Thoracic aorta (tissue), 2 donors: ENCODE data around the gene NUMA1. TPM values are rescaled to one million over a fixed set of nuclear protein-coding genes. Genes with fewer than 3 reads are reported as not detected.

Experiments used
- ATAC-seq: fragments of 150-250 bp; one replicate; pipeline ENCODE4 v1.8.0; 2017; ENCODE audit warnings: low read depth; ENCODE audit not compliant: insufficient number of reproducible peaks, low FRiP score
- DNase-seq: peaks from one replicate; pipeline ENCODE4 v3.0.0-alpha.2; 2020; ENCODE audit warnings: low spot score
- H3K27ac ChIP-seq, 2 donors: fragments of 200-600 bp; sonication (generic); 1 replicate in 1 of 2; 2 replicates in 1 of 2; pipeline ENCODE4 v1.5.1; 2016; ENCODE audit warnings: mild to moderate bottlenecking in 2 of 2, moderate library complexity in 2 of 2
- H3K27me3 ChIP-seq: fragments of 200-600 bp; sonication (generic); replicated peaks from 2 replicates; pipeline ENCODE4 v1.6.0; 2016; ENCODE audit warnings: mild to moderate bottlenecking; ENCODE audit not compliant: insufficient read depth
- H3K36me3 ChIP-seq: fragments of 200-600 bp; sonication (generic); one replicate; pipeline ENCODE4 v1.5.1; 2016
- H3K4me1 ChIP-seq, 2 donors: fragments of 200-600 bp; sonication (generic); 1 replicate in 1 of 2; 2 replicates in 1 of 2; pipeline versions ENCODE4 v1.5.1 to v1.6.0; 2016; ENCODE audit warnings: low read depth in 2 of 2, mild to moderate bottlenecking in 1 of 2; ENCODE audit not compliant: control insufficient read depth in 1 of 2
- H3K4me3 ChIP-seq: fragments of 200-600 bp; sonication (generic); 2 replicates; pipeline ENCODE4 v1.5.1; 2016; ENCODE audit warnings: mild to moderate bottlenecking
- H3K9me3 ChIP-seq: fragments of 200-600 bp; sonication (generic); 2 replicates; pipeline ENCODE4 v1.5.1; 2016
- total RNA-seq, 2 donors: library from RNA; depleted of rRNA; stranded (reverse); fragments of >200 nt; gene quantifications; one replicate each; pipeline versions ENCODE4 v1.1.0 to v1.2.3, GENCODE V29; 2016
- TF ChIP-seq, protein P1 (sequence below): fragments of 200-600 bp; sonication (generic); IDR thresholded peaks from one replicate; pipeline ENCODE4 v1.5.1; 2019; ENCODE audit warnings: antibody characterized with exemption

Gene NUMA1
- total RNA-seq, 2 donors from 2014 or later, result 282 to 286 TPM

DNA sequence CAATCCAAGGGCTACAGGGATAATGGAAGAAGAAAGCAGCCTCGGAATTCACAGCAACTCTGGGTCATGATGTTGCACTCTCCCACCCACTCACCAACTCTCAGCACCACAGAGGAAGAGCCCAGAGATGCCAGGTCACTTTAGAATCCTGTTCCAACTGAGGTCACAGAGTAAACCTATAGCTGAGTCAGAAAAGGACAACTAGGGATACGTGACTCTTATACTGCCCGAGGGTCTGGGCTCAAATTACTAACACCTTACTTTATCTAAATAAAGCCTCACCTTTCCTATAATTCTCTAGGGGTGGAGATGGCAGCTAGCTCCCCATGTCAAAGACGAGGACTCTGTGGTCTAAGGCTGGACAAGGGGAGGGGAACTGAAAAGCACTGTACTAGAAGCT is 57.0 kb downstream of the NUMA1 start:
- H3K36me3 ChIP-seq, result peaks cover 70% of the 10 kb centered on the region

DNA sequence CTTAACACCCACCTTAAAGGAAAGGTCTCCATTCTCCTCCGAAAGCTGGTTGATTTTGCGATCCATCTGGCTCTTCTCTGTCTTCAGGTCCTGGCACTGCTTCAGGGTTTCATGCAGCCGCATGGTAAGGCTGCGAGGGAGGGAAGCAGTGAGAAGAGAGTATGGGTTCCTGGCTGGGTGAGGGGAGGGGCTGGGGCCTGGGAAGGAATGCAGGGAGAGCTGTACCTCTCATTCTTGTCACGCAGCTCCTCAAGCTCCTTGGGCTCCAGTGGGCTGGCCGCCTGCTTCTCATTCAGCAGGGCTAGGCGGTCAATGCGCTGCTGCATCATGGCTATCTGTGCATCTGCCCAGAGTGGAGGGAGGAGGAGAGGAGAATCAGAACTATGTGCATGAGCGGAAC is 62.2 kb downstream of the NUMA1 start:
- peaks cover 15 to 28% of the 10 kb centered on the region in 2 donors for H3K4me1 ChIP-seq
- ATAC-seq, result no peak
- H3K9me3 ChIP-seq, result no peaks in the 10 kb centered on the region
- peaks cover 93% of the 10 kb centered on the region for H3K36me3 ChIP-seq
- TF ChIP-seq, protein P1, sequence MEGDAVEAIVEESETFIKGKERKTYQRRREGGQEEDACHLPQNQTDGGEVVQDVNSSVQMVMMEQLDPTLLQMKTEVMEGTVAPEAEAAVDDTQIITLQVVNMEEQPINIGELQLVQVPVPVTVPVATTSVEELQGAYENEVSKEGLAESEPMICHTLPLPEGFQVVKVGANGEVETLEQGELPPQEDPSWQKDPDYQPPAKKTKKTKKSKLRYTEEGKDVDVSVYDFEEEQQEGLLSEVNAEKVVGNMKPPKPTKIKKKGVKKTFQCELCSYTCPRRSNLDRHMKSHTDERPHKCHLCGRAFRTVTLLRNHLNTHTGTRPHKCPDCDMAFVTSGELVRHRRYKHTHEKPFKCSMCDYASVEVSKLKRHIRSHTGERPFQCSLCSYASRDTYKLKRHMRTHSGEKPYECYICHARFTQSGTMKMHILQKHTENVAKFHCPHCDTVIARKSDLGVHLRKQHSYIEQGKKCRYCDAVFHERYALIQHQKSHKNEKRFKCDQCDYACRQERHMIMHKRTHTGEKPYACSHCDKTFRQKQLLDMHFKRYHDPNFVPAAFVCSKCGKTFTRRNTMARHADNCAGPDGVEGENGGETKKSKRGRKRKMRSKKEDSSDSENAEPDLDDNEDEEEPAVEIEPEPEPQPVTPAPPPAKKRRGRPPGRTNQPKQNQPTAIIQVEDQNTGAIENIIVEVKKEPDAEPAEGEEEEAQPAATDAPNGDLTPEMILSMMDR, result no peak
- H3K27me3 ChIP-seq, result no peaks in the 10 kb centered on the region
- no peak for DNase-seq
- H3K4me3 ChIP-seq, result no peak overlapping the region
- no peak overlapping the region for H3K27ac ChIP-seq

More for the DNA sequence above, 57.0 kb downstream of the NUMA1 start:
- DNase-seq, result no peak
- Histone ChIP-seq H3K27me3 (no peaks in the 10 kb centered on the region), H3K4me3 (no peak overlapping the region), H3K27ac (no peak overlapping the region), H3K9me3 (no peaks in the 10 kb centered on the region), H3K4me1 (peaks cover 9 to 32% of the 10 kb centered on the region in 2 donors)
- ATAC-seq, result no peak
- TF ChIP-seq, protein P1, result no peak

DNA sequence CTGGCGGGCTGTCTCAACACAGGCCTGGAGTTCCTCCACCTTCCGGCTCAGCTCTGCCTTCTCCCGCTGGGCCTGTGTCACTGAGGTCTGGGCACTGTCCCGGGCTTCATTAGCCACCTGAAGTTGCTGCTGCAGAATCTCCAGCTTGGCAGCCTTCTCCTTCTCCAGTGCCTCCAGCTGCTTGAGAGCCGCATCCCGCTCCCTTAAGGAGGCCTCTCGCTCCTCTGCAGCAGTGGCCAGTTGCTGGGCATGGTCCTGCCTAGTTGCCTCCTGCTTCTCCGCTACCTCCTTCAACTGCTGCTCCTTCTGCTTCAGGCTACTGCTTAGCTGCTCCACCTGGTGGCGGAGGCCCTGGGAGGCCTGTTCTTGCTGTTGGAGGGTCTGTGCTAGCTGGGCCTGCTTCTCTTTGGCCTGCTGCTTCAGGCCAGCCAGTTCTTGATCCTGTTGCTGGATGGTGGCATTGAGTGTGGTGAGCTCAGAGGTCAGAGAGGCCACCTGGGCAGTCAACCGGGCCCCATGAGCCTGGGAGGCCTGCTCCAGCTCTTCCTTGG is 64.8 kb downstream of the NUMA1 start:
- Histone ChIP-seq H3K27me3 (no peaks in the 10 kb centered on the region), H3K27ac (peak overlapping the region in 1 of 2 donors; percentile 74), H3K4me1 (peaks cover 23 to 49% of the 10 kb centered on the region in 2 donors), H3K9me3 (no peaks in the 10 kb centered on the region), H3K4me3 (no peak overlapping the region), H3K36me3 (peaks cover 95% of the 10 kb centered on the region)
- DNase-seq (no peak), ATAC-seq (no peak)
- TF ChIP-seq, protein P1, result no peak

DNA sequence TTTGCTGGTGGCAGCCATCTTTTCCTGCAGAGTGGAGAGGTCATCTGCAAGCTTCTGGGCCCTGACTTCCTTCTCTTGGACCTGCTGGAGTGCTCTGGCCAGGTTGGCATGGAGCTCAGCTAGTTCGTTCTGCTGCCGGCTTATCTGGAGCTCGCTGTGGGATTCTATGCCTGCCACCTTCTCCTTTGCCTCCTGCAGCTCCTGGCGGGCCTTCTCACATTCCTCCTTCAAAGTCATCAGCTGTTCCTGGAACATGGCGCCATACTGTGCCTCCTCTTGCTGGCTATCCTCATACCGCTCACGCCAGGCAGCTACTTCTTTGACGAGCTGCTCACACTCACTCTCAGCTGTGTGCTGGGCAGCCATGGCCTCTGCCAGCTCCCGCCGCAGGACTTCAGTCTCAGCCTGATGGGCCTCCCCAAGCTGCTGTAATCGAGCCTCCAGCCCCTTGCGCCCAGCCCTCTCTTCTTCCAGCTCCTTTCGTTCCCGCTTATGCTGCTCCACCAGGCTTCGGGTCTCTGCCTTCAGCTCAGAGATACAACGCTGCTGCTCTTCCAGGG is 65.5 kb downstream of the NUMA1 start:
- Histone ChIP-seq H3K4me3 (no peak overlapping the region), H3K27ac (peak overlapping the region; percentile 49 to 74), H3K9me3 (no peaks in the 10 kb centered on the region), H3K27me3 (no peaks in the 10 kb centered on the region), H3K4me1 (peaks cover 23 to 49% of the 10 kb centered on the region in 2 donors), H3K36me3 (peaks cover 95% of the 10 kb centered on the region)
- DNase-seq (no peak), ATAC-seq (no peak)
- TF ChIP-seq, protein P1, result no peak

DNA sequence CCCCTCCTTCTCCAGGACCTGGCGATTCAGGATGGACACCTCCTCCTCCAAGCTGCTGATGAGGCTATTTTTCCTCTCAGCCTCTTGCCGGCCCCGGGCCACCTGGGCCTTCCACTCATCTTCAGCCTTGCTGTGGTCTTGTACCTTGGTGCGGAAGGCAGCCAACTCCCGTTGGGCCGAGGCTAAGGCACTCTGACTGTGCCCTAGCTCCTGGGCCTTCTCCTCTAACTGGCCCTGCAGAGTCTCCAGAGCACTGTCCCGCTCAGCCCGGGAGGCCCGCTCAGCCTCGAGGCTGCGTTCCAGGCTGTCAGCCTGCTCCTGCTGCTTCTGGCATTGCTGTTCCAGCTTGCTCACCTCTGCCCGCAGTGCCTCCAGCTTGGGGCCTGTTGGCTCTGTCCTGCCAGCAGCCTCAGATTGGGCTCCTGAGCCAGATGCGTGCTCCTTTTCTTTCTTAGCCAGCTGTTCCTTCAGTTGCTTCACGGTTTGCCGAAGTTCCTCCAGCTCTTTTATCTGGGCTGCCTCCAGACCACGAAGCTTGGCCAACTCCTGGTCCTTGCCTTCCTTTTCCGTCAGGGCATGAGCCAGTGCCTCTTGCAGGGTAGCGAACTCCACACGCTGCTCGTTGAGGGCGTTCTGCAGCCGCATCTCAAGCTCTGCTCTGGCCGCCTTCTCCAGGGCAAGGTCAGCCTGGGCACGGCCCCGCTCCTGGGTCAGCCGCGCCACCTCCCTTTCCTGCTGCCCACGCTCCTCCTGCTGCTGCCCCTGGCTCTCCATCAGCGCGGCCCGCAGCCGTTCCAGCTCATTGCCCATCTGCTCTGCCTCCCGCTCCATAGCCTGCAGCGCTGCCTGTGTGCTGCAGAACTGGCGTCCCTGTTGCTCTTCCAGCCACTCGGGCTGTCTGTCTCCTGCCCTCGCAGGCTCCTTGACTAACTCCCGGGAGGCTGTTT is 66.3 kb downstream of the NUMA1 start:
- no peak for ATAC-seq
- Histone ChIP-seq H3K27ac (peak overlapping the region; percentile 49 to 74), H3K4me1 (peaks cover 23 to 49% of the 10 kb centered on the region in 2 donors), H3K4me3 (peak overlapping the region; percentile 14), H3K36me3 (peaks cover 94% of the 10 kb centered on the region), H3K27me3 (no peaks in the 10 kb centered on the region), H3K9me3 (no peaks in the 10 kb centered on the region)
- TF ChIP-seq, protein P1, result no peak
- DNase-seq, result no peak
